GM20000 (cell line): ENCODE measurements around the gene TMEM39A.

ENCODE experiments used
- DNase-seq: peaks from one replicate; pipeline ENCODE4 v3.0.0; 2012; ENCODE audit warnings: low spot score
- CTCF ChIP-seq: IDR thresholded peaks from 2 replicates; pipeline ENCODE4 v1.5.1; 2012; ENCODE audit warnings: mild to moderate bottlenecking, control low read depth; ENCODE audit errors: extremely low read depth, missing control alignments

The TMEM39A gene

GRCh38 chr3:119463171-119464169 lies at the start of gene TMEM39A:
TMEM39A (minus strand) TSS chr3:119463615; CDS start chr3:119462074, 1,541 bp downstream.
- no peak for TF ChIP-seq CTCF
- peak; percentile 97 for DNase-seq

- no peak for DNase-seq
- TF ChIP-seq CTCF: no peak
Measured at GRCh38 chr3:119510690-119511089, 47.3 kb upstream of the TMEM39A start.

GRCh38 chr3:119508172-119508845 lies 44.9 kb upstream of the TMEM39A start:
- no peak for TF ChIP-seq CTCF
- DNase-seq: peak; percentile 16

- no peak for DNase-seq
Measured at GRCh38 chr3:119507404-119507803, 44.0 kb upstream of the TMEM39A start.

GRCh38 chr3:119506631-119507030 lies 43.2 kb upstream of the TMEM39A start:
- DNase-seq: no peak
- TF ChIP-seq CTCF: no peak

More at GRCh38 chr3:119507404-119507803, 44.0 kb upstream of the TMEM39A start:
- TF ChIP-seq CTCF: no peak

GRCh38 chr3:119500901-119501300 lies 37.5 kb upstream of the TMEM39A start:
- no peak for DNase-seq
- TF ChIP-seq CTCF: no peak

- no peak for TF ChIP-seq CTCF
- DNase-seq: no peak
Measured at GRCh38 chr3:119500265-119500664, 36.9 kb upstream of the TMEM39A start.
